ENCODE results near the gene AXL. TPM values are rescaled to one million over a fixed set of nuclear protein-coding genes. Genes with fewer than 3 reads are reported as not detected.

Gene AXL
- total and polyA plus RNA-seq, 2 of the 8 experiments (the other 6 are each of a cell fraction or from before 2014, with no cell fraction given) = 35.3 to 51.0 TPM

- TF ChIP-seq GABPA (IDR thresholded peaks at IDR 0.05; ENCODE audit: borderline replicate concordance, insufficient read depth, low read length) = no peak
- TF ChIP-seq CBX8 (IDR thresholded peaks at IDR 0.05; ENCODE audit: borderline replicate concordance, low read depth, low read length) = no peak
- no peak for TF ChIP-seq TEAD4 (IDR thresholded peaks at IDR 0.05; ENCODE audit: low read depth, low read length)
- no peak for TF ChIP-seq CREB1 (IDR thresholded peaks at IDR 0.05)
- no peak for TF ChIP-seq JUND (IDR thresholded peaks at IDR 0.05; ENCODE audit: low read length)
- TF ChIP-seq TBP (IDR thresholded peaks at IDR 0.05; ENCODE audit: low read depth, low read length) = no peak
Observed at GRCh38 chr19:41269571-41269970, 50.5 kb downstream of the AXL start (continued).

Measured in H1 (cell line).